Measurements from ENCODE around the gene SFSWAP. TPM values are rescaled to one million over a fixed set of nuclear protein-coding genes. Genes with fewer than 3 reads are reported as not detected.

SFSWAP gene
- polyA plus RNA-seq, 1 donor from 2014 or later, result 56.6 TPM

DNA sequence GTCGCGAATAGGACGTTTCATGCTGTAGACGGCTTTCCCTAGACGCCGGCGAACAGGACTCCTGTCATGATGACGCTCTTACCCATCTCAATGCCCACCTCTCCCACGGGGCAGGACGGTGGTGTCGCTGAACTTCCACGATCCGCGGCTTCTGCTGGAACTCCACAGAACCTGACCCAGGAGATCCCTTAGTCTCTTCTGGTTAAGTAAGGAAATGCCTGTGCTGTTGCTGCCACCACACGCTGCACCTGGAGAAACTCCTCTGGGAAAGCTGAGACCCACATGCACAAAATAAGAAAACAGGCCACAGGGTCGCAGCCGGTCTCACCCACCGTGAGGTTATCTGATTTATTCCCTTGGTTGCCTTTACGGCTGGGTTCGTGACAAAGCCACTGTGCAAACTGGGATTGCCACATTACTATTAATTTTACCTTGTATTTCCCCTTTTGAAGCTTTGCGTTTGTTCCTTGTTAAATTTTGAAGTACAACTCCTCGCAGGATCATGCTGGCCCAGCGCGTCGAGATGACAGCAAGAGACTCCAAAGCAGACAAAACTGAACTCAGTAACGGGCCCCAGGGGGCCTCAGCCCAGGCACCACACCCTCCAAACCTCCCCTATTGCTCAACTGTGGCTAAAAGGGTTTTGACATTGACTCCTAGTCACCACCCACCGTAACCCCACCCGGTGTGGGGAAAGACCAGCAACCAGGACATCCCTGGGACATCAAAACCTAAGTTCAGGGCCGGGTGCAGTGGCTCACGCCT is 108.1 kb downstream of the SFSWAP start:
- Histone ChIP-seq H3K27ac (ENCODE audit: low read length) (no peak overlapping the region), H3K4me2 (ENCODE audit: low read length) (no peak overlapping the region), H3K4me3 (ENCODE audit: low read length) (no peak overlapping the region), H4K20me1 (ENCODE audit: insufficient read depth) (no peaks in the 10 kb centered on the region), H3K9ac (ENCODE audit: low read length) (no peak overlapping the region), H2AFZ (ENCODE audit: low read depth, low read length) (no peak overlapping the region), H3K27me3 (ENCODE audit: insufficient read depth, low read depth, low read length) (no peaks in the 10 kb centered on the region), H3K36me3 (ENCODE audit: insufficient read depth, low read length) (no peaks in the 10 kb centered on the region), H3F3A (ENCODE audit: insufficient read depth, low read length, poor library complexity, severe bottlenecking) (no peaks in the 10 kb centered on the region), H3K9me3 (ENCODE audit: low read length) (no peaks in the 10 kb centered on the region), H3K79me2 (replicated peaks; ENCODE audit: insufficient read depth, low read length) (no peaks in the 10 kb centered on the region), H3K9me2 (ENCODE audit: insufficient read depth, low read length) (no peaks in the 10 kb centered on the region)
- TF ChIP-seq EZH2 (IDR thresholded peaks at IDR 0.05; ENCODE audit: borderline replicate concordance, insufficient read depth, low read length, poor library complexity, severe bottlenecking) (no peak), POLR2AphosphoS5 (IDR thresholded peaks at IDR 0.05) (no peak), SMC3 (conservative IDR thresholded peaks at IDR 0.05; ENCODE audit: poor library complexity) (no peak), TAF1 (IDR thresholded peaks at IDR 0.05; ENCODE audit: low read depth) (no peak), MXI1 (conservative IDR thresholded peaks at IDR 0.05; ENCODE audit: poor library complexity, severe bottlenecking) (no peak), RAD21 (conservative IDR thresholded peaks at IDR 0.05) (no peak), EP300 (conservative IDR thresholded peaks at IDR 0.05; ENCODE audit: poor library complexity, severe bottlenecking) (no peak)
- TF ChIP-seq, protein P1, sequence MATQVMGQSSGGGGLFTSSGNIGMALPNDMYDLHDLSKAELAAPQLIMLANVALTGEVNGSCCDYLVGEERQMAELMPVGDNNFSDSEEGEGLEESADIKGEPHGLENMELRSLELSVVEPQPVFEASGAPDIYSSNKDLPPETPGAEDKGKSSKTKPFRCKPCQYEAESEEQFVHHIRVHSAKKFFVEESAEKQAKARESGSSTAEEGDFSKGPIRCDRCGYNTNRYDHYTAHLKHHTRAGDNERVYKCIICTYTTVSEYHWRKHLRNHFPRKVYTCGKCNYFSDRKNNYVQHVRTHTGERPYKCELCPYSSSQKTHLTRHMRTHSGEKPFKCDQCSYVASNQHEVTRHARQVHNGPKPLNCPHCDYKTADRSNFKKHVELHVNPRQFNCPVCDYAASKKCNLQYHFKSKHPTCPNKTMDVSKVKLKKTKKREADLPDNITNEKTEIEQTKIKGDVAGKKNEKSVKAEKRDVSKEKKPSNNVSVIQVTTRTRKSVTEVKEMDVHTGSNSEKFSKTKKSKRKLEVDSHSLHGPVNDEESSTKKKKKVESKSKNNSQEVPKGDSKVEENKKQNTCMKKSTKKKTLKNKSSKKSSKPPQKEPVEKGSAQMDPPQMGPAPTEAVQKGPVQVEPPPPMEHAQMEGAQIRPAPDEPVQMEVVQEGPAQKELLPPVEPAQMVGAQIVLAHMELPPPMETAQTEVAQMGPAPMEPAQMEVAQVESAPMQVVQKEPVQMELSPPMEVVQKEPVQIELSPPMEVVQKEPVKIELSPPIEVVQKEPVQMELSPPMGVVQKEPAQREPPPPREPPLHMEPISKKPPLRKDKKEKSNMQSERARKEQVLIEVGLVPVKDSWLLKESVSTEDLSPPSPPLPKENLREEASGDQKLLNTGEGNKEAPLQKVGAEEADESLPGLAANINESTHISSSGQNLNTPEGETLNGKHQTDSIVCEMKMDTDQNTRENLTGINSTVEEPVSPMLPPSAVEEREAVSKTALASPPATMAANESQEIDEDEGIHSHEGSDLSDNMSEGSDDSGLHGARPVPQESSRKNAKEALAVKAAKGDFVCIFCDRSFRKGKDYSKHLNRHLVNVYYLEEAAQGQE (IDR thresholded peaks at IDR 0.05; ENCODE audit: borderline replicate concordance), result no peak
- TF ChIP-seq, protein P2, sequence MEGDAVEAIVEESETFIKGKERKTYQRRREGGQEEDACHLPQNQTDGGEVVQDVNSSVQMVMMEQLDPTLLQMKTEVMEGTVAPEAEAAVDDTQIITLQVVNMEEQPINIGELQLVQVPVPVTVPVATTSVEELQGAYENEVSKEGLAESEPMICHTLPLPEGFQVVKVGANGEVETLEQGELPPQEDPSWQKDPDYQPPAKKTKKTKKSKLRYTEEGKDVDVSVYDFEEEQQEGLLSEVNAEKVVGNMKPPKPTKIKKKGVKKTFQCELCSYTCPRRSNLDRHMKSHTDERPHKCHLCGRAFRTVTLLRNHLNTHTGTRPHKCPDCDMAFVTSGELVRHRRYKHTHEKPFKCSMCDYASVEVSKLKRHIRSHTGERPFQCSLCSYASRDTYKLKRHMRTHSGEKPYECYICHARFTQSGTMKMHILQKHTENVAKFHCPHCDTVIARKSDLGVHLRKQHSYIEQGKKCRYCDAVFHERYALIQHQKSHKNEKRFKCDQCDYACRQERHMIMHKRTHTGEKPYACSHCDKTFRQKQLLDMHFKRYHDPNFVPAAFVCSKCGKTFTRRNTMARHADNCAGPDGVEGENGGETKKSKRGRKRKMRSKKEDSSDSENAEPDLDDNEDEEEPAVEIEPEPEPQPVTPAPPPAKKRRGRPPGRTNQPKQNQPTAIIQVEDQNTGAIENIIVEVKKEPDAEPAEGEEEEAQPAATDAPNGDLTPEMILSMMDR (IDR thresholded peaks at IDR 0.05; ENCODE audit: poor library complexity, severe bottlenecking), result no peak

GRCh38 chr12:131824450-131824849 is 113.6 kb downstream of the SFSWAP start:
- Histone ChIP-seq H4K20me1 (ENCODE audit: insufficient read depth) (no peaks in the 10 kb centered on the region), H3K27ac (ENCODE audit: low read length) (no peak overlapping the region), H3K4me2 (ENCODE audit: low read length) (no peak overlapping the region), H3K36me3 (ENCODE audit: insufficient read depth, low read length) (no peaks in the 10 kb centered on the region), H3F3A (ENCODE audit: insufficient read depth, low read length, poor library complexity, severe bottlenecking) (no peaks in the 10 kb centered on the region), H3K9me2 (ENCODE audit: insufficient read depth, low read length) (no peaks in the 10 kb centered on the region), H3K9ac (ENCODE audit: low read length) (no peak overlapping the region), H3K79me2 (replicated peaks; ENCODE audit: insufficient read depth, low read length) (peaks cover under 1% of the 10 kb centered on the region), H3K4me3 (ENCODE audit: low read length) (no peak overlapping the region), H2AFZ (ENCODE audit: low read depth, low read length) (no peak overlapping the region), H3K9me3 (ENCODE audit: low read length) (no peaks in the 10 kb centered on the region), H3K27me3 (ENCODE audit: insufficient read depth, low read depth, low read length) (no peaks in the 10 kb centered on the region)
- TF ChIP-seq RAD21 (conservative IDR thresholded peaks at IDR 0.05), result no peak
- TF ChIP-seq POLR2AphosphoS5 (IDR thresholded peaks at IDR 0.05), result no peak
- TF ChIP-seq MXI1 (conservative IDR thresholded peaks at IDR 0.05; ENCODE audit: poor library complexity, severe bottlenecking), result no peak
- no peak for TF ChIP-seq EZH2 (IDR thresholded peaks at IDR 0.05; ENCODE audit: borderline replicate concordance, insufficient read depth, low read length, poor library complexity, severe bottlenecking)
- TF ChIP-seq EP300 (conservative IDR thresholded peaks at IDR 0.05; ENCODE audit: poor library complexity, severe bottlenecking), result no peak
- TF ChIP-seq, protein P1 (IDR thresholded peaks at IDR 0.05; ENCODE audit: borderline replicate concordance), result no peak
- TF ChIP-seq, protein P2 (IDR thresholded peaks at IDR 0.05; ENCODE audit: poor library complexity, severe bottlenecking), result no peak
- no peak for TF ChIP-seq TAF1 (IDR thresholded peaks at IDR 0.05; ENCODE audit: low read depth)
- TF ChIP-seq SMC3 (conservative IDR thresholded peaks at IDR 0.05; ENCODE audit: poor library complexity), result no peak

All from neural cell (in vitro differentiated cells).